GM23338 (cell line): ENCODE measurements around the gene RSPRY1. TPM values are rescaled to one million over a fixed set of nuclear protein-coding genes. Genes with fewer than 3 reads are reported as not detected.

ENCODE experiments used
- ATAC-seq: fragments of 200-7000 bp; cut with Tn5 transposase; 3 replicates; pipeline ENCODE4 v1.9.1; 2020
- DNase-seq: peaks from one replicate; pipeline ENCODE4 v3.0.0-alpha.2; 2015; ENCODE audit warnings: low spot score
- H2AFZ ChIP-seq: fragments of 200-600 bp; sonication (generic); 2 replicates; pipeline ENCODE4 v1.8.0; 2016; ENCODE audit warnings: antibody characterized with exemption, mild to moderate bottlenecking, moderate library complexity
- H3F3A ChIP-seq: fragments of 200-600 bp; sonication (generic); replicated peaks from 2 replicates; pipeline ENCODE4 v1.8.0; 2017; ENCODE audit warnings: antibody characterized with exemption, mixed run types, low read depth
- H3K27ac ChIP-seq: fragments of 200-600 bp; sonication (generic); 2 replicates; pipeline ENCODE4 v1.6.1; 2016; ENCODE audit warnings: low read depth
- H3K27me3 ChIP-seq: fragments of 200-600 bp; sonication (generic); 2 replicates; pipeline ENCODE4 v1.8.0; 2016; ENCODE audit warnings: mild to moderate bottlenecking, mixed run types, moderate library complexity; ENCODE audit not compliant: insufficient read depth
- H3K36me3 ChIP-seq: fragments of 200-600 bp; sonication (generic); 2 replicates; pipeline ENCODE4 v1.8.0; 2016; ENCODE audit warnings: mild to moderate bottlenecking; ENCODE audit not compliant: insufficient read depth
- H3K4me1 ChIP-seq: fragments of 200-600 bp; sonication (generic); 2 replicates; pipeline ENCODE4 v1.8.0; 2016; ENCODE audit warnings: mild to moderate bottlenecking, moderate library complexity; ENCODE audit not compliant: insufficient read depth
- H3K4me2 ChIP-seq: fragments of 200-600 bp; sonication (generic); 2 replicates; pipeline ENCODE4 v1.7.1; 2017; ENCODE audit warnings: mixed run types
- H3K4me3 ChIP-seq: fragments of 200-600 bp; sonication (generic); 2 replicates; pipeline ENCODE4 v1.6.1; 2016; ENCODE audit warnings: mixed run types
- H3K79me2 ChIP-seq: fragments of 200-600 bp; sonication (generic); replicated peaks from 2 replicates; pipeline ENCODE4 v1.8.0; 2017; ENCODE audit warnings: mild to moderate bottlenecking; ENCODE audit not compliant: insufficient read depth
- H3K9me2 ChIP-seq: fragments of 200-600 bp; sonication (generic); 2 replicates; pipeline ENCODE4 v1.8.0; 2017; ENCODE audit not compliant: insufficient read depth
- H4K20me1 ChIP-seq: fragments of 200-600 bp; sonication (generic); replicated peaks from 2 replicates; pipeline ENCODE4 v1.8.0; 2017; ENCODE audit warnings: mild to moderate bottlenecking; ENCODE audit not compliant: insufficient read depth
- H3K27ac Mint-ChIP-seq: 2 replicates; pipeline ENCODE4 v1.8.0; 2020; ENCODE audit warnings: inconsistent platforms, mild to moderate bottlenecking, moderate library complexity, mixed read lengths
- H3K27me3 Mint-ChIP-seq: 3 replicates; pipeline ENCODE4 v1.8.0; 2022; ENCODE audit warnings: low read depth, mild to moderate bottlenecking, moderate library complexity, mixed read lengths, inconsistent platforms; ENCODE audit not compliant: insufficient read depth, poor library complexity
- H3K36me3 Mint-ChIP-seq: 3 replicates; pipeline ENCODE4 v1.8.0; 2021; ENCODE audit warnings: low read depth, mild to moderate bottlenecking, inconsistent platforms, moderate library complexity, mixed read lengths
- H3K4me1 Mint-ChIP-seq: 3 replicates; pipeline ENCODE4 v1.8.0; 2020; ENCODE audit warnings: mild to moderate bottlenecking, inconsistent platforms, mixed read lengths
- H3K4me3 Mint-ChIP-seq: 3 replicates; pipeline ENCODE4 v1.8.0; 2021; ENCODE audit warnings: moderate library complexity, mild to moderate bottlenecking, inconsistent platforms, mixed read lengths
- H3K9me3 Mint-ChIP-seq: 3 replicates; pipeline ENCODE4 v1.8.0; 2020; ENCODE audit warnings: moderate library complexity, mild to moderate bottlenecking, inconsistent platforms, mixed read lengths
- EZH2phosphoT487 ChIP-seq: fragments of 200-600 bp; sonication (generic); IDR thresholded peaks from one replicate; pipeline ENCODE4 v1.8.1; 2018; ENCODE audit warnings: antibody characterized with exemption; ENCODE audit not compliant: unreplicated experiment
- STAT1 ChIP-seq: IDR thresholded peaks from one replicate; pipeline ENCODE4 v1.6.1; 2016; ENCODE audit warnings: antibody characterized with exemption; ENCODE audit not compliant: unreplicated experiment
- ZNF331 ChIP-seq: fragments of 250-450 bp; sonication (Bioruptor Pico); IDR thresholded peaks from 2 replicates; pipeline ENCODE4 v1.5.0; 2020; ENCODE audit warnings: low read depth, mild to moderate bottlenecking, moderate library complexity
- ZNF462 ChIP-seq: fragments of 250-450 bp; sonication (Bioruptor Pico); IDR thresholded peaks from 2 replicates; pipeline ENCODE4 v1.5.0; 2020; ENCODE audit warnings: mild to moderate bottlenecking, moderate library complexity
- polyA plus RNA-seq: library from polyadenylated mRNA; unstranded; fragments of >200 nt; fragmentation: Nextera tagmentation; extraction: Ambion mirVana; gene quantifications from 2 replicates; pipeline ENCODE4 v1.2.1, GENCODE V29; 2016
- total RNA-seq: library from RNA; depleted of rRNA; stranded (reverse); fragments of >200 nt; shearing (Covaris generic); gene quantifications from 2 replicates; pipeline ENCODE4 v1.2.3, GENCODE V29; 2014
- TF ChIP-seq, protein P1 (sequence below): IDR thresholded peaks from 2 replicates; pipeline ENCODE4 v1.6.1; 2016; ENCODE audit warnings: antibody characterized with exemption

The RSPRY1 gene
- total and polyA plus RNA-seq, 2 experiments from 2014 or later: 25.8 to 35.9 TPM

DNA sequence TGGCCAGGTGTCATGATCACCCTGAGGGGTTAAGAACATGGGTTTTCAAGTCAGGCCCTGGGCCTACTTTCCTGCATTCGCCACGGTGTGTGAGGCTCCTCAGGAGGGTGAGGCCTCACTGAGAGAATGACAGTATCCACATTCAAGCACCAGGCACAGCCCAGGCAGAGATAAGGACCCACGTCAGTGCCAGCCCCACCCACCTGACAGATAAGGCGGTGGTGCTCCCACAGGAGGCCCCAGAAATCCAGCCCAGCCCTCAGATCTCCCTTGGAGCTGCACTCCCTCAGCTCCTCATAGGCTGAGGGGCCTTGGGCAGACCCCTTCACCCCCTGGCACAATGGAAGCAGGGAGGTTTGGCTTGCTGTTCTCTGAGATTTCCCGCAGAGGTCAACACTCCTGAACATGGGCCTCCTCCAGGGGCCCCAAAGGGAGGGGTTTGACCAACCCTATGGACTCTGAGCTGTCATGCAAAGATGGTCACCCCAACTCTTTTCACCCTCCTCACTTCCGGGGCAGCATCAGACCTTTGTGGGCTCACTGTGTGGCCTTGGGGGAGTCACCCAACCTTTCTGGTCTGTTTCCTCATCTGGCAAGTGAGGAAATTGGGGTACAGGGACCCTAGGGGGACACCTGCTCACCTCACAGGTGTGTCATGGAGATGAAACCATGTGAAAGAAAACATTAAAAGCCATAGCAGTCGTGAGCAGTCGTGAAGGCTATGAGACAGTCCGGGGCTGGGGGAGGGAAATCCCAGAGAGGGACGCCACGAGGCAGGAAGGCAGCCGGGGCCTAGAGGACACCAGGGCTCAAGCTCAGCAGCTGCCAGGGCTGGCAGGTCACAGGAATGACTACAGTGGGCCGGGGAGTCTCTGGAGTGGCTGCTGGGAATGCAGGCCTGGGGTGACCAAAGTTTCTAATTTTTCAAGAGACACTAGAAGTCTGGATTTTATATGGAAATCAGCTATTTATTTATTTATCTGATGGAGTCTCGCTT lies 83.0 kb downstream of the RSPRY1 start:
- Mint-ChIP-seq H3K9me3 (no peaks in the 10 kb centered on the region), H3K27me3 (peaks cover 11% of the 10 kb centered on the region), H3K4me1 (peaks cover 16% of the 10 kb centered on the region), H3K36me3 (no peaks in the 10 kb centered on the region), H3K27ac (no peak overlapping the region), H3K4me3 (no peak overlapping the region)
- Histone ChIP-seq H3K27me3 (no peaks in the 10 kb centered on the region), H2AFZ (no peak overlapping the region), H3K4me1 (0 out of 2 replicates have a peak, but pooled peaks cover 6% of the 10 kb centered on the region), H4K20me1 (no peaks in the 10 kb centered on the region), H3K4me2 (no peak overlapping the region), H3K36me3 (no peaks in the 10 kb centered on the region), H3K27ac (no peak overlapping the region), H3K9me2 (no peaks in the 10 kb centered on the region), H3F3A (no peaks in the 10 kb centered on the region), H3K79me2 (no peaks in the 10 kb centered on the region), H3K4me3 (no peak overlapping the region)
- no peak for TF ChIP-seq STAT1
- no peak for TF ChIP-seq EZH2phosphoT487
- no peak for TF ChIP-seq ZNF331 (CRISPR knock-in tag)
- TF ChIP-seq, protein P1, sequence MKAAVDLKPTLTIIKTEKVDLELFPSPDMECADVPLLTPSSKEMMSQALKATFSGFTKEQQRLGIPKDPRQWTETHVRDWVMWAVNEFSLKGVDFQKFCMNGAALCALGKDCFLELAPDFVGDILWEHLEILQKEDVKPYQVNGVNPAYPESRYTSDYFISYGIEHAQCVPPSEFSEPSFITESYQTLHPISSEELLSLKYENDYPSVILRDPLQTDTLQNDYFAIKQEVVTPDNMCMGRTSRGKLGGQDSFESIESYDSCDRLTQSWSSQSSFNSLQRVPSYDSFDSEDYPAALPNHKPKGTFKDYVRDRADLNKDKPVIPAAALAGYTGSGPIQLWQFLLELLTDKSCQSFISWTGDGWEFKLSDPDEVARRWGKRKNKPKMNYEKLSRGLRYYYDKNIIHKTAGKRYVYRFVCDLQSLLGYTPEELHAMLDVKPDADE: no peak
- ATAC-seq (no peak), DNase-seq (no peak)

DNA sequence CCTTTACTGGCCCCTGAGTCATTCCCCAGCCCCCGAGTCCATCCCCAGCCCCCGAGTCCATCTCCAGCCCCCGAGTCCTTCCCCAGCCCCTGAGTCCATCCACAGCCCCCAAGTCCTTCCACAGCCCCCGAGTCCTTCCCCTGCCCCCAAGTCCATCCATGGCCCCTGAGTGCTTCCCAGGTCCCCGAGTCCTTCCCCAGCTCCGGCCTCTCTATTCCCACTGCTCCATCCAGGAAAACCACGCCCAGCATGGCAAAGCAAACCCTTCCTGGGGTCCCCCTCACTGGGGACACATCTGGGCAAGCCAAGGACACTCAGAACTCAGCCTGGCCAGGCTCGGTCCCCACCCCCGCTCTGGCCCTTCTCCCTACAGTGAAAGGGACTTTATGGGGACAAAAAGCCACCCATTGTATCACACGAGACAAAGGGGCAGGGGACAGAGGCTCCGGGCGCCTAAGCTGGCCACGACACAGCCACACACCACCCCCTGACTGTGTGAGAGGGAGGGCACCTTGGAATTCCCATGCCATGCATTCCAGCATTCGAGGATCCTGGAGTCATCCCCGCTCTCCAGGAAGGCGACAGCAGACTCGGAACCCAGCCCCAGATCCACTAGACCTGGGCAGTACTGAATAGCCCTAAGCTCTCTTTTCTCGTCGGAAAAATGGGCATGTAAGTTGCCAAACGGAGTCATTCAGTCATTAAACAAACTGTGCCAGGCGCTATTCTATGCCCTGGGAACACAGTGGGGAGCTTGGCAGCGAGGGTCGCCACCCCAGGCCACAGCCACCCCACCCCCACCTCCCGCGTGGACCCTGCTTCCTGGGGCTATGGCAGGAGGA lies 84.3 kb downstream of the RSPRY1 start:
- Mint-ChIP-seq H3K36me3 (no peaks in the 10 kb centered on the region), H3K27me3 (peaks cover 11% of the 10 kb centered on the region), H3K27ac (no peak overlapping the region), H3K4me3 (no peak overlapping the region), H3K9me3 (no peaks in the 10 kb centered on the region), H3K4me1 (peaks cover 16% of the 10 kb centered on the region)
- H4K20me1 ChIP-seq: no peaks in the 10 kb centered on the region
- ATAC-seq (peak; percentile 57), DNase-seq (peak; percentile 48)
- H3K4me3 ChIP-seq: no peak overlapping the region
- no peak overlapping the region; the same call in 1 of the 2 replicates for H3K4me2 ChIP-seq
- TF ChIP-seq ZNF462 (CRISPR knock-in tag) (no peak), ZNF331 (CRISPR knock-in tag) (no peak)
- no peaks in the 10 kb centered on the region for H3K9me2 ChIP-seq
- 0 out of 2 replicates have a peak, but pooled peaks cover 6% of the 10 kb centered on the region for H3K4me1 ChIP-seq
- no peaks in the 10 kb centered on the region for H3K79me2 ChIP-seq
- no peaks in the 10 kb centered on the region for H3K36me3 ChIP-seq
- H3K27ac ChIP-seq: no peak overlapping the region
- no peaks in the 10 kb centered on the region for H3K27me3 ChIP-seq
- no peaks in the 10 kb centered on the region for H3F3A ChIP-seq
- no peak overlapping the region for H2AFZ ChIP-seq
